A549 (cell line): ENCODE results near the gene SLC7A10. TPM values are rescaled to one million over a fixed set of nuclear protein-coding genes. Genes with fewer than 3 reads are reported as not detected.

Experiments
- ATAC-seq, 2 experiments: fragments of 200-7000 bp in 1 of 2; fragments of >200 bp in 1 of 2; cut with Nextera tagmentation in 1 of 2; cut with Tn5 transposase in 1 of 2; 3 replicates each; pipeline versions ENCODE4 v1.8.0 to v1.9.1; 2018 to 2020; ENCODE audit warnings: mild to moderate bottlenecking in 1 of 2, moderate library complexity in 1 of 2
- CTCF ChIA-PET: fragments of 300-600 bp; sonication (Branson Sonifier 250); formaldehyde crosslinking; extraction: SDS; loops from one replicate; lab custom pipeline; 2021; ENCODE audit warnings: antibody characterized with exemption, inconsistent platforms; lab: Yijun Ruan, JAX
- POLR2A ChIA-PET: fragments of 350-600 bp; formaldehyde crosslinking; extraction: SDS; loops from one replicate; lab custom pipeline; 2021; ENCODE audit warnings: antibody characterized with exemption, inconsistent platforms; lab: Yijun Ruan, JAX
- DNase-seq, 2 experiments: peaks; one replicate each; pipeline versions ENCODE4 v3.0.0 to v3.0.0-alpha.2; 2011 to 2016; ENCODE audit warnings: low read depth in 1 of 2, low spot score in 1 of 2
- FAIRE-seq: peaks from 2 replicates; lab custom pipeline; 2011; peaks lifted over from hg19 to GRCh38; lab: Jason Lieb, UNC
- H3K27ac ChIP-seq, 2 experiments: fragments of >200 bp; sonication (Bioruptor Twin); formaldehyde crosslinking; 3 replicates each; pipeline ENCODE4 v1.5.1; 2016 to 2017
- H3K4me1 ChIP-seq: fragments of >200 bp; sonication (Bioruptor Twin); formaldehyde crosslinking; 3 replicates; pipeline ENCODE4 v1.6.1; 2016
- H3K4me2 ChIP-seq: fragments of >200 bp; sonication (Bioruptor Twin); formaldehyde crosslinking; 3 replicates; pipeline ENCODE4 v1.6.1; 2016
- H3K4me3 ChIP-seq: fragments of >200 bp; sonication (Bioruptor Twin); formaldehyde crosslinking; 3 replicates; pipeline ENCODE4 v1.5.1; 2016
- H3K9me3 ChIP-seq: fragments of >200 bp; sonication (Bioruptor Twin); formaldehyde crosslinking; 3 replicates; pipeline ENCODE4 v1.6.1; 2016
- BCL3 ChIP-seq: fragments of >200 bp; sonication (Bioruptor Twin); formaldehyde crosslinking; IDR thresholded peaks from 3 replicates; pipeline ENCODE4 v1.6.1; 2016
- CBX8 ChIP-seq: fragments of 200-600 bp; sonication (generic); IDR thresholded peaks from 2 replicates; pipeline ENCODE4 v1.6.1; 2016
- CTCF ChIP-seq: fragments of >200 bp; sonication (Bioruptor Twin); formaldehyde crosslinking; IDR thresholded peaks from 3 replicates; pipeline ENCODE4 v1.5.1; 2016
- ESRRA ChIP-seq: fragments of 150-350 bp; IDR thresholded peaks from 2 replicates; pipeline ENCODE4 v1.6.1; 2014; ENCODE audit warnings: mild to moderate bottlenecking, low read length, borderline replicate concordance
- FOSB ChIP-seq: fragments of 250-450 bp; sonication (Bioruptor Pico); IDR thresholded peaks from 2 replicates; pipeline ENCODE4 v1.5.0; 2020; ENCODE audit warnings: mild to moderate bottlenecking, moderate library complexity
- HEYL ChIP-seq: fragments of 250-450 bp; sonication (Bioruptor Pico); IDR thresholded peaks from 2 replicates; pipeline ENCODE4 v1.8.0; 2021; ENCODE audit warnings: mild to moderate bottlenecking, moderate library complexity
- JUN ChIP-seq, 2 experiments: fragments of >200 bp; sonication (Bioruptor Twin); formaldehyde crosslinking; IDR thresholded peaks; 2 replicates in 1 of 2; 3 replicates in 1 of 2; pipeline ENCODE4 v1.6.1; 2016 to 2017
- KDM5A ChIP-seq: fragments of 200-600 bp; sonication (generic); IDR thresholded peaks from 2 replicates; pipeline ENCODE4 v1.6.1; 2016; ENCODE audit warnings: antibody characterized with exemption, mild to moderate bottlenecking
- NPAS2 ChIP-seq: fragments of 250-450 bp; sonication (Bioruptor Pico); IDR thresholded peaks from 2 replicates; pipeline ENCODE4 v1.8.0; 2022; ENCODE audit warnings: mild to moderate bottlenecking, moderate library complexity, borderline replicate concordance
- NR3C1 ChIP-seq: fragments of >200 bp; sonication (Bioruptor Twin); formaldehyde crosslinking; IDR thresholded peaks from 3 replicates; pipeline ENCODE4 v1.6.1; 2017
- PHF8 ChIP-seq: fragments of 200-600 bp; sonication (generic); IDR thresholded peaks from 2 replicates; pipeline ENCODE4 v1.6.1; 2016; ENCODE audit warnings: low read depth, mild to moderate bottlenecking, antibody characterized with exemption, moderate library complexity, borderline replicate concordance
- POLR2A ChIP-seq: IDR thresholded peaks from 2 replicates; pipeline ENCODE4 v1.6.1; 2012; ENCODE audit warnings: mild to moderate bottlenecking, low read length
- RAD21 ChIP-seq, 2 experiments: fragments of >200 bp in 1 of 2; sonication (Bioruptor Twin) in 1 of 2; formaldehyde crosslinking in 1 of 2; IDR thresholded peaks in 1 of 2; conservative IDR thresholded peaks in 1 of 2; 2 replicates in 1 of 2; 3 replicates in 1 of 2; pipeline ENCODE4 v1.6.1; 2012 to 2018; ENCODE audit warnings: inconsistent platforms in 1 of 2
- RARB ChIP-seq: fragments of 250-450 bp; sonication (Bioruptor Pico); IDR thresholded peaks from 2 replicates; pipeline ENCODE4 v1.8.0; 2021; ENCODE audit warnings: mild to moderate bottlenecking, moderate library complexity
- RCOR1 ChIP-seq: fragments of 150-350 bp; IDR thresholded peaks from 2 replicates; pipeline ENCODE4 v1.6.1; 2014; ENCODE audit warnings: antibody characterized with exemption, low read length, low read depth
- REST ChIP-seq: fragments of 200-600 bp; sonication (generic); IDR thresholded peaks from 2 replicates; pipeline ENCODE4 v1.6.1; 2016; ENCODE audit warnings: antibody characterized with exemption, mild to moderate bottlenecking, moderate library complexity
- SMC3 ChIP-seq: fragments of >200 bp; sonication (Bioruptor Twin); formaldehyde crosslinking; IDR thresholded peaks from 3 replicates; pipeline ENCODE4 v1.6.1; 2018; ENCODE audit warnings: inconsistent platforms
- WGBS: methylation state at CpG from one replicate; pipeline ENCODE4 v1.1.6; 2017; ENCODE audit errors: missing lambda C conversion rate; 5-methylcytosine and 5-hydroxymethylcytosine counted together
- polyA plus RNA-seq, 4 experiments: library from polyadenylated mRNA; depleted of rRNA in 3 of 4; stranded (reverse); fragments of >200 nt; fragmentation: RNase III in 1 of 4; extraction: RNeasy Plus Mini Kit Qiagen cat#74134 plus additional on column Dnase treatment in 1 of 4; gene quantifications; 2 replicates in 3 of 4; 3 replicates in 1 of 4; pipeline ENCODE4 v1.2.3, GENCODE V29; 2011 to 2017

The SLC7A10 gene
- polyA plus RNA-seq, 2 of the 4 experiments (the other 2 are of a cell fraction) = 0.05 to 0.26 TPM

- TF ChIP-seq BCL3 = no peak
Measured at GRCh38 chr19:33242131-33242530, 16.5 kb upstream of the SLC7A10 start (continued).

- no peak for FAIRE-seq
- H3K27ac ChIP-seq = peak overlapping the region in 1 of 2 experiments; percentile 46; a peak in 3 of 6 replicates
- WGBS = 27% methylated on average over 17 of the region's 22 CpGs
- DNase-seq = peak in 1 of 2 experiments; percentile 45
- H3K9me3 ChIP-seq = peaks cover 13% of the 10 kb centered on the region
- POLR2A ChIA-PET = interaction anchor here (1.0 kb wide), 2 partner anchors 61 to 132 kb away, joined by 3 read pairs; partner anchors contain the start of genes CEBPA and CEBPG
- peak overlapping the region; percentile 23; the same call in 2 of the 3 replicates for H3K4me2 ChIP-seq
- peak; percentile 22 to 73; a peak in 4 of 6 replicates for ATAC-seq
- 0 out of 3 replicates have a peak, but pooled peaks cover 3% of the 10 kb centered on the region for H3K4me1 ChIP-seq
- H3K4me3 ChIP-seq = no peak overlapping the region
- TF ChIP-seq CTCF = peak; percentile 98
- no peak for TF ChIP-seq RCOR1
- no peak for TF ChIP-seq CBX8
- TF ChIP-seq SMC3 = peak; percentile 100
- TF ChIP-seq JUN (IDR thresholded peaks at IDR 0.05) = 0 out of 5 replicates have a peak, but pooled peaks of 1 of the 2 experiments have one; percentile 25
- peak; percentile 97 to 100 for TF ChIP-seq RAD21 (conservative IDR thresholded peaks at IDR 0.05 in 1 of 2, IDR thresholded peaks at IDR 0.05 in 1 of 2)
- CTCF ChIA-PET = interaction anchor here (0.6 to 16.3 kb wide), 56 partner anchors 11 to 917 kb away, joined by 3 to 1493 read pairs (median 4); partner anchors contain the start of genes CEBPA, CEBPG and SLC7A10
Measured at GRCh38 chr19:33241530-33242101, 16.0 kb upstream of the SLC7A10 start.

- ChIA-PET CTCF (interaction anchor here (0.6 to 16.3 kb wide), 32 partner anchors 10 to 917 kb away, joined by 3 to 1493 read pairs (median 6); partner anchors contain the start of genes CEBPA, CEBPG and SLC7A10), POLR2A (interaction anchor here (1.0 kb wide), 1 partner anchor 132 kb away, joined by 3 read pairs; the partner anchor contains the start of gene CEBPG)
- WGBS = 64% methylated on average over 11 of the region's 11 CpGs
- DNase-seq = no peak
- ATAC-seq = peak in 1 of 2 experiments; percentile 9; a peak in 3 of 6 replicates
- Histone ChIP-seq H3K4me2 (peak overlapping the region; percentile 23; the same call in 2 of the 3 replicates), H3K27ac (peak overlapping the region in 1 of 2 experiments; percentile 46; a peak in 3 of 6 replicates)
- TF ChIP-seq PHF8 (no peak), POLR2A (no peak), HEYL (CRISPR knock-in tag) (no peak), REST (no peak), FOSB (CRISPR knock-in tag) (no peak), NPAS2 (CRISPR knock-in tag) (no peak), NR3C1 (no peak), KDM5A (no peak), ESRRA (no peak), RCOR1 (no peak), RARB (no peak)
- TF ChIP-seq, all 56 proteins: peak for 0
- Histone ChIP-seq H3K9me3 (peaks cover 11% of the 10 kb centered on the region), H3K4me1 (0 out of 3 replicates have a peak, but pooled peaks cover 3% of the 10 kb centered on the region), H3K4me3 (no peak overlapping the region)
- no peak for FAIRE-seq
Measured at GRCh38 chr19:33241091-33241529, 15.5 kb upstream of the SLC7A10 start.
